ENCODE measurements around the gene SDK2. TPM values are rescaled to one million over a fixed set of nuclear protein-coding genes. Genes with fewer than 3 reads are reported as not detected.

Gene SDK2
- total RNA-seq, 1 donor from 2014 or later, result 11.2 TPM

DNA sequence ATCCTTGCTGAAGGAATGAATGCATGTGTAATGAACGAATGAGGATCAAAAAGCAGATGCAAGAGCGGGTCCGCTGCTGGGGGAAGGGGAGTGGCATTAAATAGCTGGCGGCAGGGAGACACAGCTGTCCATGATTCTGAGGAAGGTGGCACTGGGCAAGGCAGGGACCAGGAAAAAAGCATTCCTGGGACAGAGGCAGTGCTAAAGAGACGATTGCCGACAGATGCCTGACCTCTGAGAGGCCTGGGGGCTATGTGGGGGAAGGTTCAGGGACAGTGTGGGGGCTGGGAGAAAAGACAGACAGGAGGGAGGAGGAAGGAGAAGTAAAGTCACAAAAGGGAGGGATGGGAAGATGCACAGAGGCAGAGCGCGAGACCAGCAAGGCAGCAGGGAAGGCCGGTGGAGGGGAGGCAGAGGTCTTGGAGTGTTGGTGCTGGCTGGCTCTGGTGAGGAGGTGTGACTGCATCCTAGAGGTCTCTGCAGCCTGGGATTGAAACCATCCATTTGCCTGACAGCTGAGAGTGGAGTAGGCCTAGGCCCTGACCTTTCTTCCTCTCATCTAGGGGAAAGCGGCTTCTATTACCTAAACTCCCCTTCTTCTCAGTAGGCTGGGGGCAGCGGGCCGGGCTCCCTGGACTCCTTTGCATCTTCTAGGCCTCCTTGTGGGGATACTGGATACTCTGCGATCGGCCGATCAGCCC, 109.9 kb downstream of the SDK2 start:
- H3K79me2 ChIP-seq (ENCODE audit: insufficient read depth, low read length), result no peaks in the 10 kb centered on the region
- DNase-seq (ENCODE audit: low read depth), result no peak
- Mint-ChIP-seq H3K36me3 (ENCODE audit: low read depth, unreplicated experiment) (no peaks in the 10 kb centered on the region), H3K4me3 (ENCODE audit: unreplicated experiment) (no peak overlapping the region), H3K27me3 (ENCODE audit: low read depth, unreplicated experiment) (peaks cover 19% of the 10 kb centered on the region), H3K9me3 (ENCODE audit: unreplicated experiment) (peaks cover 5% of the 10 kb centered on the region), H3K4me1 (ENCODE audit: low read depth, unreplicated experiment) (peaks cover 12% of the 10 kb centered on the region), H3K27ac (ENCODE audit: unreplicated experiment) (no peak overlapping the region)
- no peaks in the 10 kb centered on the region for H4K20me1 ChIP-seq (ENCODE audit: insufficient read depth, low read length)
- H3K4me1 ChIP-seq (ENCODE audit: insufficient read depth, low read length), result no peaks in the 10 kb centered on the region
- H3K4me3 ChIP-seq (ENCODE audit: insufficient read depth, low read depth, low read length), result no peak overlapping the region
- H3K4me2 ChIP-seq (ENCODE audit: low read length), result no peak overlapping the region
- H3K9me3 ChIP-seq (ENCODE audit: insufficient read depth, low read depth, low read length), result no peaks in the 10 kb centered on the region
- no peak overlapping the region for H3K27ac ChIP-seq (ENCODE audit: low read depth, low read length)
- no peaks in the 10 kb centered on the region for H3K36me3 ChIP-seq (ENCODE audit: insufficient read depth, low read length)
- H3K27me3 ChIP-seq (ENCODE audit: insufficient read depth, low read length), result no peaks in the 10 kb centered on the region
- no peak for FAIRE-seq
- TF ChIP-seq EZH2 (IDR thresholded peaks at IDR 0.05; ENCODE audit: insufficient read depth, low read length), result no peak
- TF ChIP-seq CTCF (IDR thresholded peaks at IDR 0.05; ENCODE audit: insufficient read depth, low read depth, low read length), result no peak
- H2AFZ ChIP-seq (ENCODE audit: low read depth, low read length), result no peak overlapping the region
- H3K9ac ChIP-seq (ENCODE audit: low read length), result no peak overlapping the region

GRCh38 chr17:73533781-73534180, 110.5 kb downstream of the SDK2 start:
- H4K20me1 ChIP-seq (ENCODE audit: insufficient read depth, low read length), result no peaks in the 10 kb centered on the region
- FAIRE-seq, result no peak
- H3K9ac ChIP-seq (ENCODE audit: low read length), result no peak overlapping the region
- H3K36me3 ChIP-seq (ENCODE audit: insufficient read depth, low read length), result no peaks in the 10 kb centered on the region
- H3K9me3 ChIP-seq (ENCODE audit: insufficient read depth, low read depth, low read length), result no peaks in the 10 kb centered on the region
- H2AFZ ChIP-seq (ENCODE audit: low read depth, low read length), result no peak overlapping the region
- Mint-ChIP-seq H3K9me3 (ENCODE audit: unreplicated experiment) (peaks cover 5% of the 10 kb centered on the region), H3K27me3 (ENCODE audit: low read depth, unreplicated experiment) (peaks cover 18% of the 10 kb centered on the region), H3K4me1 (ENCODE audit: low read depth, unreplicated experiment) (peaks cover 12% of the 10 kb centered on the region), H3K4me3 (ENCODE audit: unreplicated experiment) (no peak overlapping the region), H3K27ac (ENCODE audit: unreplicated experiment) (no peak overlapping the region), H3K36me3 (ENCODE audit: low read depth, unreplicated experiment) (no peaks in the 10 kb centered on the region)
- no peaks in the 10 kb centered on the region for H3K27me3 ChIP-seq (ENCODE audit: insufficient read depth, low read length)
- no peak overlapping the region for H3K27ac ChIP-seq (ENCODE audit: low read depth, low read length)
- DNase-seq (ENCODE audit: low read depth), result no peak
- H3K4me3 ChIP-seq (ENCODE audit: insufficient read depth, low read depth, low read length), result no peak overlapping the region
- H3K79me2 ChIP-seq (ENCODE audit: insufficient read depth, low read length), result no peaks in the 10 kb centered on the region
- H3K4me2 ChIP-seq (ENCODE audit: low read length), result no peak overlapping the region
- TF ChIP-seq EZH2 (IDR thresholded peaks at IDR 0.05; ENCODE audit: insufficient read depth, low read length), result no peak
- no peak for TF ChIP-seq CTCF (IDR thresholded peaks at IDR 0.05; ENCODE audit: insufficient read depth, low read depth, low read length)
- no peaks in the 10 kb centered on the region for H3K4me1 ChIP-seq (ENCODE audit: insufficient read depth, low read length)

DNA sequence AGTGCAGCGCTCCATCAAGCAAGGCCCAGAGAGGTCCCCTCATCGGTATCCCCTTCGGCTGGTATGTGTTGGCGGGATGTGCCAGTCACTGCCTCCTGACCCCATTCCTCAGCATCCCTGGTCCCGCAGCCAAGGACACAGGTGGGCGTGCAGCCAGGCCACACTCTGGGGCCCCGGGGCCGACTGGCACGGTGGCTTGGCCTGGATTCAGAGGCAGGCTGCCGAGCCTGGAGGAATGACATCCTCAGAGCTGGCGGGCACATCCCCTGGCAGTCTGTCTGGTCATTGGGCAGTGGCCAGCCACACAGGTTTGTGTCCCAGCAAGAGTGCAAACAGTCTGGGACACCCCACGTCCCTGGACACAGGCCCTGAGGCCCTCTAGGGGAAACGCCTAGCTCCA, 111.1 kb downstream of the SDK2 start:
- Mint-ChIP-seq H3K27me3 (ENCODE audit: low read depth, unreplicated experiment) (peaks cover 20% of the 10 kb centered on the region), H3K27ac (ENCODE audit: unreplicated experiment) (no peak overlapping the region), H3K4me3 (ENCODE audit: unreplicated experiment) (no peak overlapping the region), H3K4me1 (ENCODE audit: low read depth, unreplicated experiment) (peaks cover 12% of the 10 kb centered on the region), H3K36me3 (ENCODE audit: low read depth, unreplicated experiment) (no peaks in the 10 kb centered on the region), H3K9me3 (ENCODE audit: unreplicated experiment) (peaks cover 7% of the 10 kb centered on the region)
- DNase-seq (ENCODE audit: low read depth) (no peak), FAIRE-seq (no peak)
- Histone ChIP-seq H3K4me2 (ENCODE audit: low read length) (no peak overlapping the region), H3K9ac (ENCODE audit: low read length) (no peak overlapping the region), H3K36me3 (ENCODE audit: insufficient read depth, low read length) (no peaks in the 10 kb centered on the region), H3K27me3 (ENCODE audit: insufficient read depth, low read length) (no peaks in the 10 kb centered on the region), H3K9me3 (ENCODE audit: insufficient read depth, low read depth, low read length) (no peaks in the 10 kb centered on the region), H4K20me1 (ENCODE audit: insufficient read depth, low read length) (no peaks in the 10 kb centered on the region), H3K4me1 (ENCODE audit: insufficient read depth, low read length) (no peaks in the 10 kb centered on the region), H3K27ac (ENCODE audit: low read depth, low read length) (no peak overlapping the region), H2AFZ (ENCODE audit: low read depth, low read length) (no peak overlapping the region), H3K4me3 (ENCODE audit: insufficient read depth, low read depth, low read length) (no peak overlapping the region), H3K79me2 (ENCODE audit: insufficient read depth, low read length) (no peaks in the 10 kb centered on the region)
- TF ChIP-seq EZH2 (IDR thresholded peaks at IDR 0.05; ENCODE audit: insufficient read depth, low read length) (no peak), CTCF (IDR thresholded peaks at IDR 0.05; ENCODE audit: insufficient read depth, low read depth, low read length) (no peak)
